NB4 (cell line): Measurements from ENCODE around the gene SCAPER.
A peak's percentile ranks its signal among the peaks of the same experiment; 100 is the strongest.
"Not testable (repeated sequence)": the region's sequence is repeated elsewhere in the genome, so short reads cannot be mapped to it uniquely, and the experiment has no call there.

ENCODE experiments used
- DNase-seq: peaks from one replicate; pipeline ENCODE4 v3.0.0; 2010; ENCODE audit warnings: low read depth
- H3K4me3 ChIP-seq: one replicate; pipeline ENCODE4 v1.5.1; 2011; ENCODE audit warnings: mild to moderate bottlenecking, low read depth, low read length, moderate library complexity
- CTCF ChIP-seq: IDR thresholded peaks from one replicate; pipeline ENCODE4 v1.5.1; 2012; ENCODE audit warnings: low read depth, low read length
- MYC ChIP-seq: IDR thresholded peaks from 2 replicates; pipeline ENCODE4 v1.6.1; 2011; ENCODE audit warnings: low read depth, low read length
- POLR2A ChIP-seq: IDR thresholded peaks from 2 replicates; pipeline ENCODE4 v1.6.1; 2011; ENCODE audit warnings: mild to moderate bottlenecking; ENCODE audit not compliant: insufficient read length; ENCODE audit errors: extremely low read depth
- TF ChIP-seq, protein P1 (sequence below): IDR thresholded peaks from 2 replicates; pipeline ENCODE4 v1.6.1; 2011; ENCODE audit warnings: low read depth, low read length

SCAPER gene

DNA sequence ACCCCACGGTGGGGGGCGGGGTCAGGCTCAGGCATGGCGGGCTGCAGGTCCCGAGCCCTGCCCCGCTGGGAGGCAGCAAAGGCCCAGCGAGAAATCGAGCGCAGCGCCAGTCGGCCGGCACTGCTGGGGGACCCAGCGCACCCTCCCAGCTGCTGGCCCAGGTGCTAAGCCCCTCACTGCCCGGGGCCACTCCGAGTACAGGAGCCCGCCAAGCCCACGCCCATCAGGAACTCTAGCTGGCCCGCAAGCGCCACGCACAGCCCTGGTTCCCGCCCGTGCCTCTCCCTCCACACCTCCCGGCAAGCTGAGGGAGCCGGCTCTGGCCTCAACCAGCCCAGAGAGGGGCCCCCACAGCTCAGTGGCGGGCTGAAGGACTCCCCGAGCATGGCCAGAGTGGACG is 29.2 kb downstream of the SCAPER start:
- TF ChIP-seq POLR2A (no peak), CTCF (no peak), MYC (no peak)
- TF ChIP-seq, protein P1, sequence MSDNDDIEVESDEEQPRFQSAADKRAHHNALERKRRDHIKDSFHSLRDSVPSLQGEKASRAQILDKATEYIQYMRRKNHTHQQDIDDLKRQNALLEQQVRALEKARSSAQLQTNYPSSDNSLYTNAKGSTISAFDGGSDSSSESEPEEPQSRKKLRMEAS = no peak
- no peak overlapping the region for H3K4me3 ChIP-seq
- DNase-seq = no peak

DNA sequence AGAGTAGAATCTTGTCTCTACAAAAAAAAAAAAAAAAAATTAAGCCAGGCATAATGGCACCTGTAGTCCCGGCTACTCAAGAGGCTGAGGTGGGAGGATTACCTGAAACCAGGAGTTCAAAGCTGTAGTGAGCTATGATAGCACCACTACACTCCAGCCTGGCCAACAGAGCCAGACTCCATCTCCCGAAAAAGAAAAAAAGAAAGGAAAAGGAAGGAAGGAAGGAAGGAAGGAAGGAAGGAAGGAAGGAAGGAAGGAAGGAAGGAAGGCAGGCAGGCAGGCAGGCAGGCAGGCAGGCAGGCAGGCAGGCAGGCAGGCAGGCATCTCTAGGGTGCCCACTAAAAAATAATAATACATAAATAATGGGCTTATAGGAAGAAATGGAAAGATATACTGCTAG is 32.1 kb downstream of the SCAPER start:
- DNase-seq = not testable (repeated sequence)

DNA sequence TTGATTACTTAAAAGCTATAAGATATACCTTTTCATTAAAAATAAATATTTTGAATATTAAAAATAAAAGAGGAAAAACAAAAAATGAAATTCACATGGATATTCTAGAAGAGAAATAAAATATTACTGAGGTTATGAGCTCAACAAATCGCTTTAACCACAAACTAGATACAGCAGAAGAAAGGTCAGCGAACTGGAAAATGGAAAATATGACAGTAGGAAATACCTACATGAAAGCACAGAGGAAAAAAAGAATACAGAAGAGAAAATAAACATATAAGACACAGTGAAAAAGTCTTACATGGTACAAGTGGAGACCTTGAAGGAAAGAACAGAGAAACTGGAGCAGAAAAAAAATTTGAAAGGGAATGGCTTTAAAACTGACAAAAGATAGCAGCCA is 33.2 kb downstream of the SCAPER start:
- no peak for TF ChIP-seq MYC
- no peak for TF ChIP-seq POLR2A
- TF ChIP-seq CTCF = no peak
- TF ChIP-seq, protein P1 = no peak

More for the DNA sequence above, 32.1 kb downstream of the SCAPER start:
- H3K4me3 ChIP-seq = not testable (repeated sequence)

DNA sequence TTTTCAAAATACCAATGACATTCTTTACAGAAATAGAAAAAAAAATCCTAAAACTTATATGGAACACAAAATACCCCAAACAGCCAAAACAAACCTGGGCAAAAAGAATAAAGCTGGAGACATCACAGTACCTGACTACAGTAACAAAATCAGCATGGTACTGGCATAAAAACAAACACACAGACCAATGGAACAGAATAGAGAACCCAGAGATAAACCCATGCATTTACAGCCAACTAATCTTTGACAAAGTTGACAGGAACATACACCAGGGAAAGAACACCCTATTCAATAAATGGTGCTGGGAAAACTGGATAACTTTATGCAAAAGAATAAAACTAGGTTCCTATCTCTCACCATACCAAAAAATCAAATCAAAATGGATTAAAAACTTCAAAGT is 36.4 kb downstream of the SCAPER start:
- DNase-seq = no peak
- H3K4me3 ChIP-seq = no peak overlapping the region
- TF ChIP-seq CTCF (no peak), MYC (no peak), POLR2A (no peak)
- TF ChIP-seq, protein P1 = no peak

More for the DNA sequence above, 33.2 kb downstream of the SCAPER start:
- DNase-seq = no peak
- no peak overlapping the region for H3K4me3 ChIP-seq

DNA sequence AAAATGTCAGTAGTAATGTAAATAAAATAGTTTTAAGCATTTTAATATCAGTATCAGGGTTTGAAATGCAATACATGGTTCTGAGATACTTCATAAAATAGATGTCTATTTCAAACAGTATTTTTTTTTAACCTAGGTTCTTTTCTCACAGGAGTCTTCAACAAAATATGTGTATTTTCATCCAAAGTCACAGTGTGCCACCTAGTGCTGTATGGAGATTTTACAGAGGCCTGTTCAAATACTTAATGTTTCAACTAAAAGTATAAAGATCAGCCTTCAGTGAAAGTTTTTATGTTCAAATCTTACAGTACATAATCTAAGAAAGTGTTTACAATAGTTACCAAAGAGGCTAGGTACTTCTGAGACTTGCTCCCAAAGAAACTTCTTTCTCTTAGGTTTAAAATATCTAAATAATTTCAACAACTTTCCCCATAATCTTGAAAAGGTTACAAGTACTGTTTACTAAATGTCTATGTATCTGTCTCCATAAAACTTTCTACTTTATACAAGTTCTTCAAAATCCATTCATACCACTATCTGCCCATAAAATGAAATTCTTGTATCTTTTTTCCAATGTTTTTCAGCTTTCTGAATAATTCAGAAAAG is 38.3 kb downstream of the SCAPER start:
- TF ChIP-seq POLR2A (no peak), CTCF (peak; percentile 36)
- DNase-seq = peak; percentile 51
- no peak overlapping the region for H3K4me3 ChIP-seq

- TF ChIP-seq POLR2A (no peak), MYC (no peak), CTCF (no peak)
- TF ChIP-seq, protein P1 = no peak
- no peak overlapping the region for H3K4me3 ChIP-seq
- DNase-seq = no peak
Measured at GRCh38 chr15:76866008-76866407, 39.1 kb downstream of the SCAPER start.
